Activated CD8-positive, alpha-beta memory T cell treated with anti-CD3 and anti-CD28 coated beads for 24 hours (primary cell): ENCODE results near the gene NRP1.
A peak's percentile ranks its signal among the peaks of the same experiment; 100 is the strongest.
"Not testable (repeated sequence)": the region's sequence is repeated elsewhere in the genome, so short reads cannot be mapped to it uniquely, and the experiment has no call there.

ENCODE experiments used
- DNase-seq: peaks from one replicate; pipeline ENCODE4 v3.0.0-alpha.2; 2020

NRP1 gene

DNA sequence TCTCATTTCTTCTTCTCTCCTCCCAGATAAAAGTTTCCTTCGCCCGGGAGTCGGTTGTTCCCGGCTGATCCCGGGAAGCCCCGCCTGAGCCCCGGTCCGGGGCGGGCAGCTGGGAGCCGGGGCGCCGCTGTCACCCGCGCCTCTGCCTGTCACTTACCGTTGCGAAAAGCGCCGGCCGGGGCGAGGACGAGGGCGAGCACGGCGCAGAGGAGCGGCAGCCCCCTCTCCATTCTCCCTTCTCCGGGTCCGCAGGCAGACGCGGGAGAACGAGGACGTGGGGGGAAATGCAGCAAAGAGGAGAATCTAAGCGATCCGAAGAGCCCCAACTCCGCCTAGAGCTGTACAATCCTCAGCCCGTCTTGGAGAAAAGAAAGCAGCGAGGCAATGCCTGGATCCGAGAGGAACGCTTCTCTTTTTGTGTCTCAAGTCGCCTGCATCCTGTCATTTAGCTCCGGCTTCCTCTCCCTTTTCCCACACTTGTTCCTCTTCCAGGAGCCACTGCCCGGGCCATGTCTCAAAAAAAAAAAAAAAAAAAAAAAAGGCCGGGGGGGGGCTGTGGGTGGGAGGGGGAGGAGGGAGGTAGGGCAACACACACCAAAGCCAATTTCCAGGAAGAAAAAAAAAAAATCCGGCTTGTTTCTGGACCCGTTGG lies at the start of gene NRP1:
Gene NRP1, minus strand, starts transcription at position 515 of the 652 bp plus-strand sequence. Its CDS starts 285 bp downstream, at position 230.
- DNase-seq, result peak; percentile 69

DNA sequence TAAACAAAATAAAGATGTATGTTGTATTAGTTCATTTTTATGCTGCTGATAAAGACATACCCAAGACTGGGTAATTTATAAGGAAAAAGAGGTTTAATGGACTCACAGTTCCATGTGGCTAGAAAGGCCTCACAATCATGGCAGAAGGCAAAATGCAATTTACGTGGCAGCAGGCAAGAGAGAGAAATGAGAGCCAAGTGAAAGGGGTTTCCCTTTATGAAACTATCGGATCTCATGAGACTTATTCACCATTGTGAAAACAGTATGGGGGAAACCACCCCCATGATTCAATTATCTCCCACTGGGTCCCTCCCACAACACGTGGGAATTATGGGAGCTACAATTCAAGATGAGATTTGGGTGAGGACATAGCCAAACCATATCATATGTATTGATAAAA lies 49.7 kb upstream of the NRP1 start:
- not testable (repeated sequence) for DNase-seq

- DNase-seq, result no peak
These were observed 48.6 kb upstream of the NRP1 start for GRCh38 chr10:33382921-33383713.

DNA sequence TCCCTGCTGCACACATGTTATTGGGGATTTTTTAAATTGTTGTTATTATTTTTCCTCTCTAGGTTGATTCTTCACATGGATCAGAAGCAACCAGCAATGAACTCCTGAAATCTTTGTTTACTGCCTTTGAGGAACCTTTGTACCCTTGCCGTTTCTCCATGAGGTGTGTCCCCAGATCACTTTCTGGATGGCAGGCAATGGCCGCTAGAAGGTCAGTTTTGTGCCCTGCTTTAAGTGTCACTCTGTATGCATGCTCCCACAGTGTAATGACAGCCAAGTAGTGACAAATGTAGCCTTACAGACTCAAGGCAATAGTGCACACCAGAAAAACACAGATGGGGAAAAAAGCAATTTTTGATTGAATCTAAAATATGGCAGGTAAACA lies 47.7 kb upstream of the NRP1 start:
- DNase-seq, result no peak

DNA sequence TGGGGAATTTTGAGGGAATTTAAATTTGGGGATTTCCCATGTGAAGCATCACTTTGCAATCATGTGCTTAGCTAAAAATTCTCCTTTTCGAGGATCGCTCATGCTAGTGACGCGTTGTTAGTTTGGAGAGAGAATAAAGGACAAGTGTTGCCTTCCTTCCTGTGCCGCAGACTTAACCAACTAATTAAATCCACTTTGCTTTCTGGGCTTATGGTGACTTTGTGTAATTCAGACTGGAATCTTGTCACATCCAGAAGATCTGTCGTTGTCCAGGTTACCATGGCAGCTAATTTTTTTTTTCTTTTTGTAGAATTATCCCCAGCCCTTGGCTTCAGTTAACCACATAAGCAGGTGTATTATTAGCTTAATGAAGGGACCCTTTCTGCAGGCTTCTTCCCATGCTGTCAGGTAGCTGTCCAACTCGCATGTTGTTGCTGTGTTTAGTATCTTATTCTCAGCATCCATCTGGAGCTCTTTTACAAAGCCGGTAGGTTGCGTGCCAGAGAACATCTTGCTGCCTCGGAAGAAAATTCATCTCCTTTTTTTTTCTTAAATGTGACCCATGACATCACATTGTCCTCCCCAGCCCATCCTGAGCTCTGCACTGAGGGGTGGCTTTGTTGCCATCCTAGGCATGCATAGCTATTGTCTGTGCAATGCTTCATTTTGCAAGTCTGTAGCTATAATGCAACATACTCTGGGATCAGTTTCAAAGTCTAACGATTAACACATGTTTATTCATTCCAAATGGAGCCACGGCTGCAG lies 47.2 kb upstream of the NRP1 start:
- no peak for DNase-seq

- DNase-seq, result no peak
These were observed 43.2 kb upstream of the NRP1 start for GRCh38 chr10:33377658-33378025.

DNA sequence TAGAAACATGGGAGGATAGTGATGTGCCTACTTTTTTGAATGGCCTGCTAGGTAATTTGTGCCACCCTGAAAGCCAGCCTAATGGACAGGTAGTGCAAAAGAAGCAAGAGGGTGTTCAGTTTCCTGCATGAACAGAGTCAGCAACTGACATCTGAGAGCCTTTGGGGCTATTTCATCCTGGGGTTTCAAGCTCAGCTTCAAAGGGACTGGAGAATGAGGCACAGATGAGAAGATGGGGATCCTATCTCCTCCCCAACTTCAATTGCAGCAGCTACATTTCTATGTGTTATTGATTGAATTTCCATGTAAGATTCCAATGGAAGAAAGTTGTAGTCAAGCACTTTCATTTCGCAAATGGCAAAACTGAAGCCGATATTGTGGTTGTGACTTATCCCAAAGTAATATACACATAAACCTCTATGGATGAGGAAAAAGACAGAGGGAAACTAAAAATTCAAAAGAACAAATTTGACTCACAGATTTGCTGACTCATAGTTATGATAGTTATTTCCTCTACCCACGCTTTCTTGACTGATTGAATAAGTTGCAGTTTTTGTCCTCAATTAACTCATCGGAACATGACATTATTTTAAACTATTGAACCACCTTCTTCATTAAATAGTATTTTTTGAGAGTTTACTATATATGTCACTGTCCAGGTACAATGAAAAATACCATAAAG lies 42.6 kb upstream of the NRP1 start:
- DNase-seq, result no peak

DNA sequence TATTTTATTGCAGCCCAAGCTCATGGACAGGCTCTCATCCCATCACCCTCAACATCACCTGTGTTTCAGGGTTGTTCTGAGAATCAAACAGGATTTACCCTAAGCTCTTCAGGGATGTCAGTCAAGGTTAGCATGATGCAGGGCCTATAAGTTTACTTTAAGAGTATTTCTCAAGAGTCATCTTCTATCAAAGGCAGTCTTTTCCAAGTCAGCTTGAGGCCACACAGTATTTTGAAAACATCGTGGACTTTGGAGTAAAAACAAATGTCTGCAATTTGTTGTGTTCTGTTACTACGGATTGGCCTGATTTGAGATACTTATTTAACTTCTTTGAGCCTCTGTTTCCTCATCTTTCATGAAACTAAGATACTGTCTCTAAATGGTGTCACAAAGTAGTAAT lies 42.0 kb upstream of the NRP1 start:
- DNase-seq, result no peak

DNA sequence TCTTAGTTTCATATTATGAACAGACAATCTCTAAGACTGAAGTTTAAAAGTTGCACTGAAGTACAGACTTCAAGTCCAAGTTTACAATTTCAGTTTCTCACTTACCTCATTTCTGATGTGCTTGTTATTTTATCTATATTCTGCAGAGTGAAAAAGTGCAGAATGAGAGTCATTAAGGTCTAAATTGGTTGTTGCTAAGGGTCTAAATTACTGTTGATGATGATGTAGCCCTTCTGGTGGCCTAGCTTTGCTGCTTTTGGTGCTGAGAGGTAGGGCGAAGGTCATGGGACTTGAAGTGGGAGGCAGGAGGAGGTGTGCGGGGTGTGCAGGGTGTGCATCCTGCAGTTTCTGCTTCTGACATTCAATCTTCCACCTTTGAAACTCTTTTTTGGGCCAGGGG lies 38.8 kb upstream of the NRP1 start:
- DNase-seq, result no peak

- DNase-seq, result no peak
These were observed 36.8 kb upstream of the NRP1 start for GRCh38 chr10:33371234-33371633.

GRCh38 chr10:33370434-33370930 lies 36.0 kb upstream of the NRP1 start:
- no peak for DNase-seq

DNA sequence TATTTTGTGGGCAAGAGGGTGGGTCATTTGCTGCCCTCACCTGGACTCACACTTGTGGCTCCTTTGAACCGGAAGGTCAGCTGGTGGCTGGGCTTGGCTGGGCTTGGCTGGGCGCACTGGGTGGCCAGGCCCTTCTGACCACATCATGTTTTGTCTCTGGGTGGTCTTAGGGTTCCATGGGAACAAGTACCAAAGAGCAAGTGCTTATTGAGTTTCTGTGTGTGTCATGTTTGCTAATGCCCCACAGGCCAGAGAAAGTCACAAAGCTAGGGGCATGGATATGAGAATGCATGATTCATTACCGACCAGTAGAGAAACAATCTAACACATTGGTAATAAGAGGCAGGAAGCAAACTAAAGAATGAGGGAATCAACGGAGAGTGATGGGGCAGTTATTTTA lies 33.6 kb upstream of the NRP1 start:
- no peak for DNase-seq

GRCh38 chr10:33365871-33366411 lies 31.5 kb upstream of the NRP1 start:
- peak; percentile 60 for DNase-seq

DNA sequence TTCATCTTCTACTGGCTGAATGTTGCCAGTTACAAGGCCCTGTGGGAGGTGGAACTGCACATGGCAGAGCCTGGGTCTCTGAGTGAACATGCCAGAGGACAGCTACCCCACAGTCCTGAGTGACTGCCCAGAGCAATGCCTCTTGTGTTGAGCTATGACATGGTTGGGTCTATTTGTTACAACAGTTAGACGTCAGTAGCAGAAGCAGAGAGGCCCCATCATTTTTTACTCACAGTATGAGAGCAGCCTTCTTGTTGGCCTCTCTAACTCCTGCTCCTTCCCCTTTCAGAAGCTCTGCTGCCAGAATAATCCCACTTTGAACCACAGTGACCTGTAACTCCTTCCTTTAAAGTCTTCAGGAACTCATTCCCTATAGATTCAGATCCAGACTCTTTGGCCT lies 30.8 kb upstream of the NRP1 start:
- DNase-seq, result no peak

DNA sequence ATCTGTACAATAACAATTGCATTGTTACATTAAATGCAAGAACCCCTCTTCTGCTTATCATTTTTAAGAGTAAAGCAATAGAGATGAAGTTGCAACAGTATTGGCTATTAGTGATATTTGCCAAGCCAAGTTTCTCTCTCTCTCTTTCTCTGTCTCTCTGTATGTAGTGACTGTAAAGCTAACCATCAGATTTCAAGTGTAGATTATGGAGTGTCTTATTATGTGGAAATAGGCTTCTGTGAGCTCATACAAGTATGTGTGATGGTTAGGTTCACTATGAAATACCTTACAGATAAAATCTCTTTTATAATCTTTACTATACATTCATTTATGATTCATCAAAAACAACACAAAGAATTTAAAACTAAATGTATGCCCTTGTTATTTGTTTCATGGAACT lies 28.6 kb upstream of the NRP1 start:
- no peak for DNase-seq

GRCh38 chr10:33358016-33358415 lies 23.5 kb upstream of the NRP1 start:
- no peak for DNase-seq

- DNase-seq, result no peak
These were observed 20.8 kb upstream of the NRP1 start for GRCh38 chr10:33355274-33355673.

GRCh38 chr10:33353853-33354252 lies 19.4 kb upstream of the NRP1 start:
- DNase-seq, result no peak

DNA sequence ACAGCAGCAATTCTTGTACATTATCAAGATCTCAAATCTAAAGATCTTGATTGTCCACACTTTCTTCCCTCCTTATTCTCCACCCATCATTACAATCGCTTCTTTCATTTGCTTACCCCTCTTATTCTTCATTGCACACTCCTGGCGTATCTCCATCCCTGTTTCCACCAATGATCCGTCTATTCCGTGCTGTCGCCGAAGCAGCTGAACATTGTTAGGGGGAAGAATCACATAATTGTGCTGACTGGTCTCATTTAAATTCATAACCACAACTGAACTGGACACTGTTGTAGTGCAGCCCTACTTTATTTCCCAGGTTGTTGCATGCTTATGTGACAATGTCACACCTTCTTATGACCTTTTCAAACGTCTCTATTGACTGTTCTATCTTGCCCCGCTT lies 18.9 kb upstream of the NRP1 start:
- DNase-seq, result no peak

- DNase-seq, result no peak
These were observed 18.1 kb upstream of the NRP1 start for GRCh38 chr10:33352615-33353014.

- DNase-seq, result no peak
These were observed 17.7 kb upstream of the NRP1 start for GRCh38 chr10:33352175-33352574.

DNA sequence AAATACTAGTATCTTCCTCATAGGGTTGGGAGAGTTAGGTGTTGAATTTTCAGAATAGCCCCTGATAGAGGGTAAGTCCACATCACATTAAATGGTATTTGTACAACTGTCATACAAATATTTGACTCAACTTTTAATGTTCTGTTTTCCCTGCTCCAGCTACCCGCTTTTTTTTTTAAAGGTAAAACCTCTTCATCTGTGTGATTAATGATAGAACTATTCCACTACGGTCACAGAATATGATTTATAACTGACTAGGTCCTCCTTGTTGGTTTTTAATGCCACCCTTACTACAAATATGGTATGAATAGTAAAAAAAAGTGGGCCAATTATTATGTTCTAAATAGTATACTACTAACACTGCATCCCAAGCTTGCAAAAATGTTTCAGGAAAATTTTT lies 15.6 kb upstream of the NRP1 start:
- DNase-seq, result no peak

- DNase-seq, result no peak
These were observed 14.8 kb upstream of the NRP1 start for GRCh38 chr10:33349268-33349667.
